Neutrophil (primary cell): ENCODE data around the gene PRDM1.

Source experiments
- H3K27ac ChIP-seq: fragments of 200-600 bp; sonication (generic); 2 replicates; pipeline ENCODE4 v1.5.1; 2016; ENCODE audit warnings: mild to moderate bottlenecking, moderate library complexity
- H3K27me3 ChIP-seq: fragments of 200-600 bp; sonication (generic); 2 replicates; pipeline ENCODE4 v1.6.0; 2016; ENCODE audit warnings: mild to moderate bottlenecking
- H3K36me3 ChIP-seq: fragments of 200-600 bp; sonication (generic); 2 replicates; pipeline ENCODE4 v1.5.1; 2017
- H3K4me1 ChIP-seq, 2 experiments: fragments of 200-600 bp in 1 of 2; sonication (generic) in 1 of 2; 1 replicate in 1 of 2; 2 replicates in 1 of 2; pipeline versions ENCODE4 v1.5.1 to v1.6.1; 2013 to 2016; ENCODE audit warnings: low read depth in 1 of 2, low read length in 1 of 2, mild to moderate bottlenecking in 1 of 2, moderate library complexity in 1 of 2; ENCODE audit not compliant: control insufficient read depth in 1 of 2, insufficient read depth in 1 of 2
- H3K4me3 ChIP-seq, 2 experiments: fragments of 200-600 bp in 1 of 2; sonication (generic) in 1 of 2; 1 replicate in 1 of 2; 2 replicates in 1 of 2; pipeline ENCODE4 v1.5.1; 2013 to 2016; ENCODE audit warnings: low read depth in 1 of 2, low read length in 1 of 2, mild to moderate bottlenecking in 1 of 2, moderate library complexity in 1 of 2
- H3K9me3 ChIP-seq: fragments of 200-600 bp; sonication (generic); 2 replicates; pipeline ENCODE4 v1.5.1; 2016
- CTCF ChIP-seq: fragments of 200-600 bp; sonication (generic); IDR thresholded peaks from 2 replicates; pipeline ENCODE4 v1.5.1; 2016; ENCODE audit warnings: antibody characterized with exemption

PRDM1 gene

DNA sequence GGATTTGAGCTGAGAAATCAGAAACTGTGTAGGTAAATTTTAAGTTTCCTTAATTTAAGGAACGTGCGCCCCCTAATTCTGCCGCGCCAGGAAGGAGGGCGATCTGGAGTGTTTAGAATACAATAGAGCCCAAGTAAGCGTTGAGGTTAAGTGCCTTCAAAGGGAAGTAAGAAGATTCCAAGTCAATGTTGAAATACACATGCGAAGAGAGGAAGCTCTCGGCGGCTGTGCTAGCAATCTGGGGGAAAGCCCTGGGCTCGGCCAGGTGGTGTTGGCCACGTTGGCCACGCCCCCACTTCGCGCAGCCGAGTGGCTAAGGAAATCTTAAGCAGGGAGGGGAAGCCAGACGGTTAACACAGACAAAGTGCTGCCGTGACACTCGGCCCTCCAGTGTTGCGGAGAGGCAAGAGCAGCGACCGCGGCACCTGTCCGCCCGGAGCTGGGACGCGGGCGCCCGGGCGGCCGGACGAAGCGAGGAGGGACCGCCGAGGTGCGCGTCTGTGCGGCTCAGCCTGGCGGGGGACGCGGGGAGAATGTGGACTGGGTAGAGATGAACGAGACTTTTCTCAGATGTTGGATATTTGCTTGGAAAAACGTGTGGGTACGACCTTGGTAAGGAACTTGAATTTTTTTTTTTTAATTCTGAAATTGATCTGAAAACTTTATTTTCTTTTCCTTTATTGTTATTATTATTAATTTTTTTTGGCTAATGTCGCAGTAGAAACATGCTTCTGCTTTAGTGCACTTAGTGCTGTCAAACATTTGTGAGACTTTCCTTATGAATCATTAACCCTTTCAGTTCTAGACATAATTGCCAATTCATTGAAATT lies at the start of gene PRDM1:
Gene PRDM1 (plus strand): TSS at position 353 of the 830 bp plus-strand sequence. CDS start 218 bp downstream, at position 571.
- H3K27me3 ChIP-seq = no peaks in the 10 kb centered on the region
- TF ChIP-seq CTCF = peak; percentile 77
- peak within 1 kb of the TSS; percentile 75 to 76 for H3K4me3 ChIP-seq
- H3K36me3 ChIP-seq = peaks cover 10% of the 10 kb centered on the region
- peaks cover 49 to 51% of the 10 kb centered on the region in 2 experiments for H3K4me1 ChIP-seq
- no peaks in the 10 kb centered on the region for H3K9me3 ChIP-seq
- H3K27ac ChIP-seq = peak within 1 kb of the TSS; percentile 90

- no peaks in the 10 kb centered on the region for H3K4me1 ChIP-seq
- no peaks in the 10 kb centered on the region for H3K9me3 ChIP-seq
- no peaks in the 10 kb centered on the region for H3K36me3 ChIP-seq
- H3K27ac ChIP-seq = no peak overlapping the region
- TF ChIP-seq CTCF = no peak
- H3K4me3 ChIP-seq = no peak overlapping the region
- no peaks in the 10 kb centered on the region for H3K27me3 ChIP-seq
These were observed 49.1 kb upstream of the PRDM1 start for GRCh38 chr6:106037060-106037459.

DNA sequence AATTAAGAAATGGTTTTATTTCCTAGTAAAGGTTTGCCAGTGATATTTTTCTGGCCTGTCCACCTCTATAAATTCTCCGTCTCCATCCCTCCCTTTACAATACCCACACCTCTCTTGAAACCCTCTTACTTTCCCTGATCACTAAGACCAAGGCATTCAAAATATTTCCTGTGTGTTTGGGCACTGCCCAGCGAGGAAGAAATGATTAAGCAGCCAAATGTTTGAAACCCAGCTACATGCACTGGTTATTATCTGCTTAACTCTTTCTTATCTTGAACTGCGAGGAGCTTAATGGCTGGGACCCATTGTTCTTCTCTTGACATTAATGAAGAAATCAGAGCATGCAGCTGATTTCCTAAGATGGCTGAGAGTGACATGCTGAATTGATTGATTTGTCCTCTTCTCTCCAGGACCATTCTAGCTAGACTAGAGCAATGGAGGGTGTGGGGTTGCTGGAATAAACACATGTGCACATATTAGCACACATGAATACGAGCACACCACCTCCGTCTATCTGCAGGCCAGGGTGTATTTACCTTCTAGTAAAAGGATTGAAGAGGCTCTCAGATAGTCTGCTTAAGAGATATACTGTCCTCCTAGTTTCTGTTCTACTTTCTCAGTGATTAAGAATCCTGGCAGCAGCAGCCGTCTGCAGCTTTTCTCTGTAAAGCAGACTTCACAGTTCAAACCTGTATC lies 46.1 kb upstream of the PRDM1 start:
- H3K4me3 ChIP-seq = no peak overlapping the region
- no peaks in the 10 kb centered on the region for H3K27me3 ChIP-seq
- TF ChIP-seq CTCF = no peak
- H3K4me1 ChIP-seq = no peaks in the 10 kb centered on the region
- H3K36me3 ChIP-seq = no peaks in the 10 kb centered on the region
- no peaks in the 10 kb centered on the region for H3K9me3 ChIP-seq
- H3K27ac ChIP-seq = no peak overlapping the region

- Histone ChIP-seq H3K4me1 (no peaks in the 10 kb centered on the region), H3K36me3 (no peaks in the 10 kb centered on the region), H3K4me3 (no peak overlapping the region), H3K9me3 (no peaks in the 10 kb centered on the region), H3K27me3 (no peaks in the 10 kb centered on the region), H3K27ac (no peak overlapping the region)
- no peak for TF ChIP-seq CTCF
These were observed 42.0 kb upstream of the PRDM1 start for GRCh38 chr6:106044151-106044550.

GRCh38 chr6:106045077-106045476 lies 41.1 kb upstream of the PRDM1 start:
- no peak for TF ChIP-seq CTCF
- no peaks in the 10 kb centered on the region for H3K27me3 ChIP-seq
- no peak overlapping the region for H3K27ac ChIP-seq
- no peaks in the 10 kb centered on the region for H3K4me1 ChIP-seq
- H3K36me3 ChIP-seq = no peaks in the 10 kb centered on the region
- H3K9me3 ChIP-seq = no peaks in the 10 kb centered on the region
- H3K4me3 ChIP-seq = no peak overlapping the region
